GOT3 (cell line): Measurements from ENCODE around the gene EXOSC6.
"Not testable (repeated sequence)": the region's sequence is repeated elsewhere in the genome, so short reads cannot be mapped to it uniquely, and the experiment has no call there.

Experiments used
- DNase-seq: peaks from one replicate; lab custom pipeline; 2025; ENCODE audit warnings: mixed read lengths; lab: John Stamatoyannopoulos, UW

Gene EXOSC6

GRCh38 chr16:70254180-70254964 is 2.6 kb upstream of the EXOSC6 start:
- DNase-seq: no peak

DNA sequence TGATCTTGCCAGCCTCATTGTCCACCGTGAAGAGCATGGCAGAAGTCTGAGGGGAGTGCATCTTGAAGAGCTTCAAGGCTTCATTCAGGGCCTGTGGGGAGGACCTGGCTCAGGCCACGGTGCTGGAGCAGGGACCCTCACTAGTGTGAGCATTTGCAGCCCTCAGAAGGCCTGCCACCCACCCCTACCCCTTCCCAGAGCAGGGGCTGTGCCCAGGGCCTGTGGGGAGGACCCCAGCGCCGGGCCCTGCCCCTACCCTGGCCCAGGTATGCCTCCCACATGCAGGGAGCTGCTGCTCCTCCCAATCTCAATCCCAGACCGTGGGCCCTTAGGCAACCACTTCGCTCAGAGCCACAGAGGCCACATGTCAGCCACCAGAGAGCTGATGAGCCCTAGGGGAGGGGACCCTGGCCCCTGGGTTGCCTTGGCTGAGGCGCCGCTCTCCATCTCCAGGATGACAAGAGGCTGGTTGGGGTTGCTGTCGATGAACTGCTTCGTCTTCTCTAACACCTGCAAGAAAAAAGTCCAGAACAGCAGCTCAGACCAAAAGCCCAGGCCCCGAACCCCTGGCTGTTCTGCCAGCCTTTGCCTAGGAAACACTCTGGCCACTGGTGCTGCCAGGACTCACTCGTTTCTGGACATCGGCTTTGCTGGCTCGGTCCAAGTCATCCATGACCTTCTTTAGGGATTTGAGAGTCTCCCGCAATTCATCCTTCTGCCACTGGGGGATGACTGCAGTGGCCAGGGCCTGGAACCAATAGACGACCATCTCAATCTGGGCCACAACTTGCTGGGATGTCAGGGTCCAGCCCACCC is 1.8 kb upstream of the EXOSC6 start:
- DNase-seq: no peak

GRCh38 chr16:70252355-70252988 is 732 bp upstream of the EXOSC6 start:
- no peak for DNase-seq

GRCh38 chr16:70250748-70251628 is 752 bp downstream of the EXOSC6 start:
- no peak for DNase-seq

DNA sequence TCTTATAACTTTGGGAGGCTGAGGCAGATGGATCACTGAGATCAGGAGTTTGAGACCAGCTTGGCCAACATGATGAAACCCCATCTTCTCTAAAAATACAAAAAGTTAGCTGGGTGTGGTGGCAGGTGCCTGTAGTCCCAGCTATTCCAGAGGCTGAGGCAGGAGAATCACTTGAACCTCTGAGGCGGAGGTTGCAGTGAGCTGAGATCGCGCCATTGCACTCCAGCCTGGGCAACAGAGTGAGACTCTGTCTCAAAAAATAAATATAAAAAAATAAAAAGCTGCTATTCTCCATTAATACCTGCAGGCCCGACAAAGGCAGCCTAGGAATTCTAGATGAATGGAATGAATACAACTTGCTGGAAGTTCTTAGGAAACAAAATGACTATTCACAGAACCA is 2.0 kb downstream of the EXOSC6 start:
- not testable (repeated sequence) for DNase-seq

DNA sequence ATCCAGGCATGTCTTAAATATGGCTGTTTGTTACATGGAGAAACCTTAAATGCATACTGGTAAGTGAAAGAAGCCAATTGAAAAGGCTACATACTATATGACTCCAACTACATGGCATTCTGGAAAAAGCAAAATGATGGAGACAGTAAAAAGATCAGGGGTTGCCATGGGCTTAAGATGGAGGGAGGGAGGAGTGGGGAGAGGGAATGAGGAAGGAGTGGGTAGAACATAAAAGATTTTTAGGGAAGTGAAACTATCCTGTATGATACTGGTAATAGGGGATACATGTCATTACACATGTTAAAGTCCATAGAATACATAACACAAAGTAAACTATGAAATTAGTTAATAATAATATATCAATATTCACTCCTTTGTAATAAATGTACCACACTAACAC is 13.0 kb downstream of the EXOSC6 start:
- not testable (repeated sequence) for DNase-seq

GRCh38 chr16:70231831-70232230 is 19.9 kb downstream of the EXOSC6 start:
- not testable (repeated sequence) for DNase-seq

DNA sequence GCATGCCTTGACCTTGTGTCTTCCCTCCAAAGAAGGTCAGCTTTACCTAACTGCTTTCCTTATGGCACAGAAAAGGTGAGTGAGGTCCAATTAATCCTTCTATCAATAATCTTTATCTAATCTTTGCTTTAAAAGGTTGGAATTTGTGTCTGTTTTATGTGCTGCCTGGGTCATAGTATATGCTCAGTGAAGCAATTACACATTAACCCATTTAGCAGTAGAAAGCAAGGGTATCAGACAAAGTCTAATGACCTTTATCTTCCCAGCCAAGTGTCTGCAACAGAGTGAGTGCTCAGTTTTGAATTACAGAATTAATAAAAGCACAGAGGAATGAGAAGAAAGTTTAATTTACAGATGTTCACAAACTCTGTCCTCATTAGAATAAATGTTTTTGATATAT is 25.7 kb downstream of the EXOSC6 start:
- DNase-seq: not testable (repeated sequence)

- not testable (repeated sequence) for DNase-seq
Observed at GRCh38 chr16:70225430-70225829, 26.3 kb downstream of the EXOSC6 start.

DNA sequence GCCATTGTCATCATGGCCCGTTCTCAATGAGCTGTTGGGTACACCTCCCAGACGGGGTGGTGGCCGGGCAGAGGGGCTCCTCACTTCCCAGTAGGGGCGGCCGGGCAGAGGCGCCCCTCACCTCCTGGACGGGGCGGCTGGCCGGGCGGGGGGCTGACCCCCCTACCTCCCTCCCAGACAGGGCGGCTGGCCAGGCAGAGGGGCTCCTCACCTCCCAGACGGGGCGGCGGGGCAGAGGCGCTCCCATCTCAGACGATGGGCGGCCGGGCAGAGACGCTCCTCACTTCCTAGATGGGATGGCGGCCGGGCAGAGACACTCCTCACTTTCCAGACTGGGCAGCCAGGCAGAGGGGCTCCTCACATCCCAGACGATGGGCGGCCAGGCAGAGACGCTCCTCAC is 27.1 kb downstream of the EXOSC6 start:
- DNase-seq: not testable (repeated sequence)

DNA sequence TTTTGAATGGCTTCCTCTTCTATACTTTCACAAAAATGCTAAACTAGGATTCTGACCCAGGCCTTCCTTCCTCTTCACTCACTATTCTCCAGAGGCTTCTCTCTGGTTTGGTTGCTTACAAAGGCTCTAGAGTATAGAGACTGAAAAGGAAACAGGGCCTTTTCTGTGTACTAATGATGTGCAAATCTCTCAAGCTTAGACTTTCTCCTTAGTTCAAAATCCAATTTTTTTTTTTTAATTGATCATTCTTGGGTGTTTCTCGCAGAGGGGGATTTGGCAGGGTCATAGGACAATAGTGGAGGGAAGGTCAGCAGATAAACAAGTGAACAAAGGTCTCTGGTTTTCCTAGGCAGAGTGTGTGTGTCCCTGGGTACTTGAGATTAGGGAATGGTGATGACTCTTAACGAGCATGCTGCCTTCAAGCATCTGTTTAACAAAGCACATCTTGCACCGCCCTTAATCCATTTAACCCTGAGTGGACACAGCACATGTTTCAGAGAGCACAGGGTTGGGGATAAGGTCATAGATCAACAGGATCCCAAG is 27.7 kb downstream of the EXOSC6 start:
- not testable (repeated sequence) for DNase-seq

DNA sequence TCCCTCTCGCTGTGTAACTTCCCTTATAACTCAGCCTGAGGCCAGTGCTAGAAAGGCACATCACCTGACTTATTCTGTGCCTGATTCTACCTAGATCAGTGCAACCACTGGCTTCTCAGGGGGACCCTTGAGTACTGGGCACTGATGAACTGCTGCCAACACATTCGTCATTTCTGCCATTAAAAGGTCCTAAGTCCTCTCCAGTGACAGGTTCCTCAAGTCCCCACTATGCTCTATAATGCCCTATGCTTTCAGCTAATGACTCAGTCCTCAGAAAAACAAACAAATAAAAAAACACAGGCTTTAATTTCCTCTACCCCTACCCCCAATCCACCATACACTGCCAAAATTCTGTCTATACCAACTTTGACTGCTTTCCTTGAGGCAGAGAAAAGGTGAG is 28.5 kb downstream of the EXOSC6 start:
- not testable (repeated sequence) for DNase-seq

- not testable (repeated sequence) for DNase-seq
Observed at GRCh38 chr16:70222574-70222973, 29.2 kb downstream of the EXOSC6 start.

DNA sequence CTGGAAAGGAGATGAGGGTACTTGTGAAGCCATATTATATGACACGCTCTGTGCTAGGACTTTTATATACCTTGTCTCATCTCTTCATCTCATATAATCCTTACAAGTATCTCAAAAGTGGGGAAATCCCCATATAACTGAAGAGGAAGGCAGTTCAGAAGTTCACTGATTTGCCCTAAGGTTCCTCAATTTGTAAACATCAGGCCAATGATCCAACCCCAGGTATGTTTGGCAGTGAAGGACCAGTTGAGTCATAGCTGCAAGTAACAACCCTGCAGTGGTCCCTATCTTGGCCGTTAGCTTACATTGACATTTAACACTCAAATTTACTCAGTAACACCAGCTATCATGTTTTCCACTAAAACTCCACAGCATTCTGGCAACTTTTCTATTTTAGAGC is 33.2 kb downstream of the EXOSC6 start:
- DNase-seq: not testable (repeated sequence)

DNA sequence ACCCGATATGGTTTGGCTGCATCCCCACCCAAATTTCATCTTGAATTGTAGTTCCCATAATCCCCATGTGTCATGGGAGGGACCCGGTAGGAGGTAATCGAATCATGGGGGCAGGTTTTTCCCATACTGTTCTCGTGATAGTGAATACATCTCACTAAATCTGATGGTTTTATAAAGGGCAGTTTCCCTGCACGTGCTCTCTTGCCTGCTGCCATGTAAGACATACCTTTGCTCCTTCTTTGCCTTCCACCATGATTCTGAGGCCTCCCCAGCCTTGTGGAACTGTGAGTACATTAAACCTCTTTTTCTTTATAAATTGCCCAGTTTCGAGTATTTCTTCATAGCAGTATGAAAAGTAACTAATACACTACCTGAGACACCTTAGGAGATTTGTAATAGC is 45.4 kb downstream of the EXOSC6 start:
- DNase-seq: not testable (repeated sequence)

DNA sequence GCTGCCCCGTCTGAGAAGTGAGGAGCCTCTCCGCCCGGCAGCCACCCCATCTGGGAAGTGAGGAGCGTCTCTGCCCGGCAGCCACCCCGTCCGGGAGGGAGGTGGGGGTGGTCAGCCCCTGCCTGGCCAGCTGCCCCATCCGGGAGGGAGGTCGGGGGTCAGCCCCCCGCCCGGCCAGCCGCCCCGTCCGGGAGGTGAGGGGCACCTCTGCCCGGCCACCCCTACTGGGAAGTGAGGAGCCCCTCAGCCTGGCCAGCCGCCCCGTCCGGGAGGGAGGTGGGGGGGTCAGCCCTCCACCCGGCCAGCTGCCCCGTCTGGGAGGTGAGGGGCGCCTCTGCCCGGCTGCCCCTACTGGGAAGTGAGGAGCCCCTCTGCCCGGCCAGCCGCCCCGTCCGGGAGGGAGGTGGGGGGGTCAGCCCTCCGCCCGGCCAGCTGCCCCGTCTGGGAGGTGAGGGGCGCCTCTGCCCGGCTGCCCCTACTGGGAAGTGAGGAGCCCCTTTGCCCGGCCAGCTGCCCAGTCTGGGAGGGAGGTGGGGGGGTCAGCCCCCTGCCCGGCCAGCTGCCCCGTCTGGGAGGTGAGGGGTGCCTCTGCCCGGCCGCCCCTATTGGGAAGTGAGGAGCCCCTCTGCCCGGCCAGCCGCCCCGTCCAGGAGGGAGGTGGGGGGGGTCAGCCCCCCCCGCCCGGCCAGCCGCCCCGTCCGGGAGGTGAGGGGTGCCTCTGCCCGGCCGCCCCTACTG is 46.9 kb downstream of the EXOSC6 start:
- DNase-seq: not testable (repeated sequence)

GRCh38 chr16:70204010-70204409 is 47.7 kb downstream of the EXOSC6 start:
- DNase-seq: not testable (repeated sequence)

GRCh38 chr16:70203508-70203907 is 48.2 kb downstream of the EXOSC6 start:
- DNase-seq: not testable (repeated sequence)

- DNase-seq: not testable (repeated sequence)
Observed at GRCh38 chr16:70200063-70200462, 51.7 kb downstream of the EXOSC6 start.

DNA sequence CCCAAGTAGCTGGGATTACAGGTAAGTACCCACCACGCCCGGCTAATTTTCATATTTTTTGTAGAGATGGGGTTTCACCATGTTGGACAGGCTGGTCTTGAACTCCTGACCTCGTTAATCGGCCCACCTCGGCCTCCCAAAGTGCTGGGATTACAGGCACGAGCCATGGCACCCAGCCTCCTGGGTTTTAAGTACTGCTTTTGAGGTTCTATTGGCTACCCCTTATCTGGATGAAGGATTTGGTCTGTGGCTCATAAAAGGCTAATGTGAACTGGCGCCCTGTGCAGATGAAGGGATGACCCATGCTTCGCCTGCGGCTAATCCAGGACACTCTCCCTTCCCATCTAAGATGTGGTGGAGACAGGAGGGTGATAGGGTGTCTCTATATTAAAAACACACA is 52.6 kb downstream of the EXOSC6 start:
- DNase-seq: not testable (repeated sequence)
